Measurements from ENCODE around the gene LCE2D.

GRCh38 chr1:152681616-152682015 is 18.4 kb downstream of the LCE2D start:
- no peak for TF ChIP-seq CTCF (IDR thresholded peaks at IDR 0.05)
- TF ChIP-seq POLR2AphosphoS5 (IDR thresholded peaks at IDR 0.05), result no peak
- no peak for TF ChIP-seq POLR2A (IDR thresholded peaks at IDR 0.05)
- TF ChIP-seq EP300 (IDR thresholded peaks at IDR 0.05), result no peak
